Hepatocyte (in vitro differentiated cells): Measurements from ENCODE around the gene CANX.

Source experiments
- EZH2 ChIP-seq: fragments of 200-600 bp; sonication (generic); IDR thresholded peaks from 2 replicates; pipeline ENCODE4 v1.6.1; 2016; ENCODE audit warnings: antibody characterized with exemption, mild to moderate bottlenecking, borderline replicate concordance
- TF ChIP-seq, protein P1 (sequence below): fragments of 200-600 bp; sonication (generic); IDR thresholded peaks from 2 replicates; pipeline ENCODE4 v1.5.1; 2016; ENCODE audit warnings: antibody characterized with exemption, mild to moderate bottlenecking; ENCODE audit not compliant: poor library complexity

DNA sequence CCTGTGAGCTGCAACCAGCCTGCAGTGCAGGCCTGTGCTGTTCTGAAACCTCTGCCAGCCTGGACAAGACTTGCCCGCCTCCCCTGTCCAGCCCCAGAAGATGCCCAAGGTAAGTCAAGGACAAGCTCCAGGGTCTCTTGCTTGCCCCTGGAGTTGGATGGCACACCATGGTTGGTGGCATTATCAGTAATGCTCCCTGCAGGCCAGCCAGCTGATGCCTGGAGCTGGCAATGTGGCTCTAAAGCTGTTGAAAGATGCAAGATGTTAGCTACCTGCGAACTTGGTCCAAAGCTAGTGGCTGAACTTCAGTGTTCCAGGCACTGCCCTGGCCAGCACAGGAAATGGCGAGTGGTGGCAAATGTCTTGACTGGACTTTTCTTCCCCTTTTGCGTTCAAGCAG, 81.1 kb downstream of the CANX start:
- TF ChIP-seq, protein P1, sequence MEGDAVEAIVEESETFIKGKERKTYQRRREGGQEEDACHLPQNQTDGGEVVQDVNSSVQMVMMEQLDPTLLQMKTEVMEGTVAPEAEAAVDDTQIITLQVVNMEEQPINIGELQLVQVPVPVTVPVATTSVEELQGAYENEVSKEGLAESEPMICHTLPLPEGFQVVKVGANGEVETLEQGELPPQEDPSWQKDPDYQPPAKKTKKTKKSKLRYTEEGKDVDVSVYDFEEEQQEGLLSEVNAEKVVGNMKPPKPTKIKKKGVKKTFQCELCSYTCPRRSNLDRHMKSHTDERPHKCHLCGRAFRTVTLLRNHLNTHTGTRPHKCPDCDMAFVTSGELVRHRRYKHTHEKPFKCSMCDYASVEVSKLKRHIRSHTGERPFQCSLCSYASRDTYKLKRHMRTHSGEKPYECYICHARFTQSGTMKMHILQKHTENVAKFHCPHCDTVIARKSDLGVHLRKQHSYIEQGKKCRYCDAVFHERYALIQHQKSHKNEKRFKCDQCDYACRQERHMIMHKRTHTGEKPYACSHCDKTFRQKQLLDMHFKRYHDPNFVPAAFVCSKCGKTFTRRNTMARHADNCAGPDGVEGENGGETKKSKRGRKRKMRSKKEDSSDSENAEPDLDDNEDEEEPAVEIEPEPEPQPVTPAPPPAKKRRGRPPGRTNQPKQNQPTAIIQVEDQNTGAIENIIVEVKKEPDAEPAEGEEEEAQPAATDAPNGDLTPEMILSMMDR = no peak
- TF ChIP-seq EZH2 = no peak
